Measurements from ENCODE around the gene KMT2E. TPM values are rescaled to one million over a fixed set of nuclear protein-coding genes. Genes with fewer than 3 reads are reported as not detected.

Gene KMT2E
- total RNA-seq, 1 donor from 2014 or later, result 85.6 TPM

DNA sequence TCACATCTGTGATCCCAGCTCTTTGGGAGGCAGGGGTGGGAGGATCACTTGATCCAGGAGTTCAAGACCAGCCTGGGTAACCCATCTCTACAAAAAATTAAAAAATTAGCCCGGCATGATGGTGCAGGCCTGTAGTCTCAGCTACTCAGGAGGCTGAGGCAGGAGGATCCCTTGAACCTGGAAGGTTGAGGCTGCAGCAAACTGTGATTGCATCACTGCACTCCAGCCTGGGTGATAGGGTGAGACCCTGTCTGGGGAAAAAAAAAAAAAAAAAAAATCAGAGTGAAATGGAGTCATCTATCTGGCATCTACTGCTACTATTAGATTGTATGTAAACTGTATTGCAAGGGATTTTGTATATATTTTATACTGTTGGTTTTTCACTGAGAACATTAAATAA, 59.1 kb downstream of the KMT2E start:
- no peak for DNase-seq (ENCODE audit: low read depth in 2 of 2)

DNA sequence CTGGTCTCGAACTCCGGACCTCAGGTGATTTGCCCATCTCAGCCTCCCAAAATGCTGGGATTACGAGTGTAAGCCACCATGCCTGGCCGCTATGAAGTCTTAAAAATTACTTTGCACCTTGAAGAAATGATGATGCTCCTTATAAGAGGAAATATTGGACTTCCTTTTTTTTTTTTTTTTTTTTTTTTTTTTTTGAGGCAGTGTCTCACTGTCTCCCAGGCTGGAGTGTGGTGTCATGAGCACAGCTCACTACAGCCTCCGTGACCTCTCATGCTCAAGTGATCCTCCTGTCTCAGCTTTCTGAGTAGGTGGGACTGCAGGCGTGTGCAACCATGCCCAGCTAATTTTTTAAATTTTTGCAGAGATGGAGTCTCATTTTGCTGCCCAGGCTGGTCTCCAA, 65.3 kb downstream of the KMT2E start:
- DNase-seq (ENCODE audit: low read depth in 2 of 2), result no peak

DNA sequence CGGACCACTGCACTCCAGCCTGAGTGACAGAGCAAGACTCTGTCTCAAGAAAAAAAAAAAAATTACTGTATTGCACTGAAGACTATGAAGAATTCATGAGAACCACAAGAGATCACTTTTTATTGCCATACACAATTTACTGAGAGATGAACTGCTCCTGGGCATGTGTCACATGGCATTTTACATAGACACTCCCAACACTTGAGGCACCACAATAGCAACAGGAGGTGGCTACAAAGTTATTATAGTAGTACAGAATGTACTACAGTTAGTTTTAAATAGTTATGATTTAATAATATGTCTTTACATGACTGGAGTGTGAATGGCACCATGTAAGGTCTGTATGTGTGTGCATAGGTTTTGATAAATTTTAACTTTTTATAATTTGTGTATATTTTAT, 70.6 kb downstream of the KMT2E start:
- DNase-seq (ENCODE audit: low read depth in 2 of 2), result no peak

DNA sequence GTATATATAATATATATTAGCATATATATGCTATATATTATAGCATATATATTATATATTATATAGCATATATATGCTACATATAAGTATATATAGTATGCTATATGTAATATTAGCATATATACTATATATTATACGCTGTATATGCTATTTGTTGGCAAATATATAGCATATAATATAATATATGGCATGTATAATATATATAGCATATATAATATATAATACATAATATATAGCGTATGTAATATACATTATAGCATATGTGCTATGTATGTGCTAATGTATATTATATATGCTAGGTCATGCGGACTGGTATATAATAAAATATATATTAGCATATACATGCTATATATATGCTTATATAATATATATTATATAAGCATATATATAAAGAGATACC, 72.8 kb downstream of the KMT2E start:
- no peak for DNase-seq (ENCODE audit: low read depth in 2 of 2)

DNA sequence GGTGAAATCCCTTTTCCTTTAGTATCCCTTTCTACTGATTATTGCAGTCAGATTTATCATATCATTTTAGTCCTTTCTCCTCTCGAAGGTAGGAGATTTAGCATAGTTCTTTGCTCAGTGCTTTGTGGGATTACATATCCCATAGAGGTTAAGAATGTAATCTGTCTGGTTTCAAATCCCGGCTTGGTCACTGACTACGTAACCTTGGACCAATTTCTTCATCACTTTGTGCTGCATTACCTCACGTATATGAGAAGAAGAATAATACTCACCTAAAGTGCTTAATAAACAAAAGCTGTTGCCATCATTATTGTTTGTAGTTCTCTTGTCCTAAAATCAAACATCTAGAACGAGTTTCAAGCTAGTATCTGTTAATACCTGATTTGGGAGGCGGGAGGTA, 74.0 kb downstream of the KMT2E start:
- no peak for DNase-seq (ENCODE audit: low read depth in 2 of 2)

DNA sequence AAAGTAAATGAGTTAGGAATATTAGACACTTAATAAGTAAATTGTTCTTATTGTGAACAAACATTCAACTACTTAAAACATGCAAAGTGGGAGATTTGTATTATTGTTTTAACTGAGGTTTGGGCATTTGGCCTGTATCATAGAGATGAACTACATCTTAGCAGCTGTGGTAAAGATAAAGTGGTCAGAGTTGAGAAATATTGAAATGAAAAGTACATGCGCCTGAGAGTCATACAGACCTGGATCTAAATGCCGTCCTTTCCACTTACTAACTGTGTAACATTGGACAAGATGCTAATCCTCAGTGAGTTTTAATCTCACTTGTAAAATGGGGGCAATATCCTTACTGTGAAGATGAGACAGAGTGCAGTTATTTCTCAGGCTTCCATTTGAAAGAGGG, 74.5 kb downstream of the KMT2E start:
- no peak for DNase-seq (ENCODE audit: low read depth in 2 of 2)

DNA sequence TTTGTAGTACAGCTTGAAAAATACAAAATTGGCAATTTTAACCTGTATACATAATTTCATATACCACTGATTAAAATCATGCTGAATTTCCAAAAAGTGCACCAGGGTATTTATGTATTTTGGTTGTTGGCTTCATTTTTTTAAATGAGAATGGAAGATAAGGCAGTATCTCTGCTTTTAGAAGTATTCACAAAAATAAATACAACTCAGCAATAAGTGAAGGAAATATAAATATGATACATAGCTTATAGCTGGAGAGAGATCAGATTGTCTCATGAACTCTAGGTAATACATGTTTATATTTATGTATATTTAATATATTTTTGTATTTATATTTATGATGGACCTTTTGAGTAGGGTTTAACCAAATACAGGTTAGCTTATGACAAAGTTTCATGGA, 81.0 kb downstream of the KMT2E start:
- DNase-seq (ENCODE audit: low read depth in 2 of 2), result no peak

DNA sequence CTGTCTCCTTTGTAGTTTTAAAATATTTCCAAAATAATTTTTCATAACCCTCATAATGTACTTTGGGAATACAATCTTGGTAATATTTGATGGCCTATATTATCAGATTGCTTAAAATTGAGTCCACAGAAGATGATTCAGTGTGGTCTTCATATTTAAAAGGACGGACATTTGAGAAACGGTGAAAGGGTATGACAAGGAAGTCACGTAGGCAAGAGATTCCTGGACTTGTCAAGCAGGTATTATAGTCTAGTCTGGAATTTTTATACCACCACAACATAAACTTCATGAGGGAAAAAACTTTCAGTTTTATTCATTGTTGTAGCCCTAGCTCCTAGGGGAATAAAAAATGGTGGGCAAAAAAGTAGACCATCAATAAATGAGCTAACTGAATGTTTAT, 82.3 kb downstream of the KMT2E start:
- no peak for DNase-seq (ENCODE audit: low read depth in 2 of 2)

DNA sequence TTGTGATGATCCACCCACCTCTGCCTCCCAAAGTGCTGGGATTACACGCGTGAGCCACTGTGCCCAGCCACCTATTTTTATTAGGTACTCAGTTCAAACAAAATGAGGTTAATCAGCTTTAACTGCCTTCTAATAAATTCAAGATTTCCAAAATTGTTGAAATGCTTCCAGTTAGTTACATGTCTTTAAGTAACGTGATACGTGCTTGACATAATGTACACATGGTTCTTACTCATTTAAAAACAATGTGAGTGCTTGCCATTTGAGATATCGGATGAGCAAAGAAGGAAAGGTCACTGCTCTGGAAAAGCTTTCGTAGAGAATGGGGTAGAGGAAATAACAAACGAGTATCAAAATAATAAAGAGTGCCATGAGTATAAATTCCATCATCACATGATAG, 83.6 kb downstream of the KMT2E start:
- DNase-seq (ENCODE audit: low read depth in 2 of 2), result peak; percentile 92 to 93

DNA sequence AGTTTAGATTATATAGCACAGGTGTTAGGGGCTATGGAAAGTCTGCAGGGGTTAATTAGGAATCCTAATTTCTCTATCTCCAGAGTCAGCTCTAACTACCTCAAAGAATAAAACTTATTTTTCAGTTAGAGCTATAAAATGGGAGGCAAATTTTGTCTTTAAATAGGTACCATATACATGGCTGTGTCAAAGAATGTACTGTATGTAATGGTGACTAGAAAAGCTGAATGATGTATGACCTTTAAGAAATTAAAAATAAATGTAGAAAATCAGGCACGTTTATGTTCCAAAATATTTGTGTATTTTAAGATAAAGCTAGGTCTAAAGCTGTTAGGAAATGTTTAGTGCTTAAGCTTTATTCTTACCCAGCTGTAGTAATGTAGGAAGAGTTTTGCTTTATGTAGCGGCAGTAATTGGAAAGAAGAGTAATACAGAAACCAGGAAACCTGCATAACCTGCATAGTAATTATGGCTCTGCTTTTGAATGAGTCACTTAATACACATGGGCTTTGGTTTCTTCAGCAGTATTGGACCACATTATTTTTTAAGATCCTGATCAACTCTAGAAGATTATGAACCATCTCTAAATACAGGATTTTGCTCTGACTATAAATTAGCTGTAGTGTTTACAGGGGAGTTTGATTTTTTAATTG, 85.0 kb downstream of the KMT2E start:
- peak in 1 of 2 donors; percentile 45 for DNase-seq (ENCODE audit: low read depth in 2 of 2)

DNA sequence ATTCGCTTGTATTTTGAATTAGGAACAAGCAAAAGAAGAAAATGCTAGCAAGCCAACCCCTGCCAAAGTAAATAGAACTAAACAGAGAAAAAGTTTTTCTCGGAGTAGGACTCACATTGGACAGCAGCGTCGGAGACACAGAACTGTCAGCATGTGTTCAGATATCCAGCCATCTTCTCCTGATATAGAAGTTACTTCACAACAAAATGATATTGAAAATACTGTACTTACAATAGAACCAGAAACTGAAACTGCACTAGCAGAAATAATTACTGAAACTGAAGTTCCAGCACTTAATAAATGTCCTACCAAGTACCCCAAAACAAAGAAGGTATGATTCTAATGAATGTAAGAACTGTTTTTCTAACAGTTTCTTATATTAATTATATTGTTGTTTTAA, 87.9 kb downstream of the KMT2E start:
- peak in 1 of 2 donors; percentile 20 for DNase-seq (ENCODE audit: low read depth in 2 of 2)

DNA sequence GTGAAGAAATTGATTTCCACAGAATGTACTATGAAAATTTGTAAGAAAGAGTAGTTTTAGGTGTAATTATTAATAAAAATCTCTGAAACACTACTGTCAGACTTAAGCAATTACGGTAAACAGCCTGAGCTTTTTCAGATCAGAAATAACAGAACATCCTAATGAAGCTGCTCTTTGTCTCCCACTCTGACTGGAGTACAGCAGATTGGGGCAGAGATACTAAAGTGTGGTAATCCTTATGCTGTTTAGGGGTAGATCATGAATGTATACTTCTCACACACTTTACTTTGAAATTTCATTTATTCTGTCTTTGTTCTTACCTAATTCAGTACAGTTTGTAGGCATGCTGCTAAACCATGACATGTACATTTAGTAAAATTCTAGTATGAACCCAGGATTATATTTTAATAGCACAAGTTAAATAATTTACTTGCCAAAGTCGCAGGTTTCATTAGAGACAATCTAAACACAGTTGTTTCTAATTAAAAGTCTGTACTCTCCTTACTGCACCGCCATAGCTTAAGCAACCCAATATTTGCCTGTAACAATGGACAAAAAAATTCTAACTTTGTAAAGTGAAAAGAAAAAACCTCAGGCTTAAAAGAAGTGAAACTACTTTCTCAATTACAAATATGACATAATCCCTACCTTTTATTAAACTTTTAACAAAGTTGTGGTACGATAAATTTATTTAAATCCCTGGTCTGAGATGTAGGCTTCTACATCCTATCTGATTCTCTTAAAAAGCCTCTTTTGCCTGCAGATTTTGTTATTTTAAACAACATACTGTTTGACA, 88.8 kb downstream of the KMT2E start:
- DNase-seq (ENCODE audit: low read depth in 2 of 2), result no peak

DNA sequence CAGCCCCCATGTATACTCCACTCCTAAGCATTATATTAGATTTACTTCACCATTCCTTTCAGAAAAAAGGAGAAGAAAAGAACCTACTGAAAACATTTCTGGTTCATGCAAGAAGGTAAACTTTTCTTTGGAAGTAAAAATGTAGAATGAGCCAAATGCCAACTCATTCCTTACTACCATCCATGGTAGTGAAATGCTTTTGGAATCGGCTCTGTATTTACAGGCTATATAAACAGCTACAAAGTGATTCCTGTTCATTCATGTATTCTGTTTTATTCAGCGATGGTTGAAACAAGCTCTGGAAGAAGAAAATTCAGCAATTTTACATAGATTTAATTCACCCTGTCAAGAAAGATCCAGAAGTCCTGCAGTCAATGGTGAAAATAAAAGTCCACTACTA, 91.6 kb downstream of the KMT2E start:
- DNase-seq (ENCODE audit: low read depth in 2 of 2), result no peak

DNA sequence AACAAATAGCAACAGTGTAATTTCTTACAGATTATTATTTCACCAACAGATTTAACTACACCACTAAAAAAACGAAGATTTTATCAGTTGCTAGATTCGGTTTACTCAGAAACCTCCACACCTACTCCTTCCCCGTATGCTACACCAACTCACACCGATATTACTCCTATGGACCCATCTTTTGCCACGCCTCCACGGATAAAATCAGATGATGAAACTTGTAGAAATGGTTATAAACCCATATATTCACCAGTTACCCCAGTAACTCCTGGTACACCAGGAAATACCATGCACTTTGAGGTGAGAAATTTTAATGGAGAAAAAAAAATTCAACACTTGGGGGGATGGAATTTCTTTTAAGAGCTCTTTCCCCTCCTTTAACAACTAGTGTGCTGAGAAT, 92.5 kb downstream of the KMT2E start:
- DNase-seq (ENCODE audit: low read depth in 2 of 2), result no peak

DNA sequence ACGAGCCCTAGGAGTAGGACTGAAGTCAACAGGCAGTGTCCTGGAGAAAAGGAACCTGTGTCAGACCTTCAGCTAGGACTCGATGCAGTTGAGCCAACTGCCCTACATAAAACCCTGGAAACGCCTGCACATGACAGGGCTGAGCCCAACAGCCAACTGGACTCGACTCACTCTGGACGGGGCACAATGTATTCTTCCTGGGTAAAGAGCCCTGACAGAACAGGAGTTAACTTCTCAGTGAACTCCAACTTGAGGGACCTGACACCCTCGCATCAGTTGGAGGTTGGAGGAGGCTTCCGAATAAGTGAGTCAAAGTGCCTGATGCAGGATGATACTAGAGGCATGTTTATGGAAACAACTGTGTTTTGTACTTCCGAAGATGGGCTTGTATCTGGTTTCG, 93.5 kb downstream of the KMT2E start:
- DNase-seq (ENCODE audit: low read depth in 2 of 2), result no peak

DNA sequence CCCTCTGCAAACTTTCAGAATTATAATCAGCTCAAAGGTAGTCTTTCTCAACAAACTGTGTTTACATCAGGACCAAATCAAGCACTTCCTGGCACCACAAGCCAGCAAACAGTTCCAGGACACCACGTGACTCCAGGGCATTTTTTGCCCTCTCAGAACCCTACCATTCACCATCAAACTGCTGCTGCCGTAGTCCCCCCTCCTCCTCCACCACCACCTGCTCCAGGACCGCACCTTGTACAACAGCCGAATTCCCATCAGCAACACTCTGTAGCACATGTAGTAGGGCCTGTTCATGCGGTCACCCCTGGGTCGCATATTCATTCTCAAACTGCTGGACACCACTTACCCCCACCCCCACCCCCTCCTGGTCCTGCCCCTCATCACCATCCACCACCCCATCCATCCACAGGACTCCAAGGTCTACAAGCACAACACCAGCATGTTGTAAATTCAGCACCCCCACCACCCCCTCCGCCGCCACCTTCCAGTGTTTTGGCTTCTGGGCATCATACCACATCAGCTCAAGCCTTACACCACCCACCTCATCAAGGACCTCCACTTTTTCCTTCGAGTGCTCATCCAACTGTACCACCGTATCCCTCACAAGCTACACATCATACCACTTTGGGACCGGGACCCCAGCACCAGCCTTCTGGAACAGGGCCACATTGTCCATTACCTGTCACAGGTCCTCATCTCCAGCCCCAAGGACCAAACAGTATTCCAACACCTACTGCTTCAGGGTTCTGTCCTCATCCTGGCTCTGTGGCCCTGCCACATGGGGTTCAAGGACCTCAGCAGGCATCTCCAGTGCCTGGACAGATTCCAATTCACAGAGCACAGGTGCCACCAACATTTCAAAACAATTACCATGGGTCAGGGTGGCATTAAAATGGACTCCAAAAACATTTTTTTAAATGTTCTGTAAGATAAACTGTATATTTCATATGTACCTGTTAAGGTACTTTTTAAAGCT, 98.7 kb downstream of the KMT2E start:
- no peak for DNase-seq (ENCODE audit: low read depth in 2 of 2)

DNA sequence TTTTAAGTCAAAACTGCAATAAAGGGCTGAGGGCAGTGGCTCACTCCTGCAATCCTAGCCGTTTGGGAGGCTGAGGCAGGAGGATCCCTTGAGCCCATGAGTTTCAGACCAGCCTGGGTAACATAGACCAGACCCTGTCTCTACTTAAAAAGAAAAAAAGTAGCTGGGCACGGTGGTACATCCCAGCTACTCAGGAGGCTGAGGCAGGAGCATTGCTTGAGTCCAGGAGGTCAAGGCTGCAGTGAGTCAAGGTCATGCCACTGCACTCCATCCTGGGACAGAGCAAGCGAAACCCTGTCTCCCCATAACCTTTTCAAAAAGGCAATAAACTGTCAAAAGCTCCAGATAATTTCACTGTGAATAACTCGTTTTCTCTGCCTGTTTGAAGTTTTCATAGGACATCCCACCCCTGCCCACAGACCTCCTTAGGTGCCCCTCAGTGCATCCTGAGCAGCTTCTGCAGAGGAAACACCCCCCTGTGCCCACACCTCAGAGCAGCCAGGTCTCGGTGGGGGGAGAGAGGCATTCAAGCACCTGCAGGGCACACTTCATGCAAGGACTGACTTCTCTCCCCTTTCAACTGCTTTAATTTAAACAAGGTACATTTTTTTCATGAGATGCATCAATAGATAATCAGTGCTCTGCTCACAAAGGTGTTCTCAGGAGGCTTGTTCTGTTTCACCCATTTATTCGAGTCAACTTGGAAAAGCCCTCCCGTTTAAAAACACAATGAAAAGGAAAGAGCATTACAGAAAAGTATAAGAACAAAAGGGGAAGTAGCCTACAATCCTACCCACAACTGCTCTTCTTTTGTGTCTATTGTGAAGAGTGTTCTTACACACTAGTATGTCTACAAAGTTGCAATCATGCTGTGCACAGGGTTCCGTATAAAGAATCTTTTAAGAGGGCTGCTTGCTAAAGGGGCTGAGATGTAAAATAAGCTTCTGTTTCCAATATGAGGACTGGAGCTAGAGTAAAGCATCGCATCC, 104.9 kb downstream of the KMT2E start:
- DNase-seq (ENCODE audit: low read depth in 2 of 2), result no peak

DNA sequence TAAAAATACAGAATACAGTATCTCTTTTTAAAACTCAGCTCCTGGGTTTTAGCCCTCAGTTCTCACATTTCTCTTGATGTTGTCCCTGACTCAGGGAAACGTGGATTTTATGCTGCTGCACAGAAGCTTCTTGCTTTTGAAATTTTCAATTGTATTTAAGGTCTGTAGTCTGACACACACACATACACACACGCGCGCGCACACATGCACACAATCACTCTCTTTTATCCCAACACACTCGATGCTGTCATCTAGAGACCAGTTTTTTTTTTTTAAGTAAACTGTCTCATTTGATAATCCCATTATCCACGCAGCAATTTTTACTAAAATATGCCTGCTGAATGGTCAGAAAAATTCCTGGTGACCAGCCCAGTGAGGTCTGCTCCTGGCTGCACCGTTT, 108.6 kb downstream of the KMT2E start:
- no peak for DNase-seq (ENCODE audit: low read depth in 2 of 2)

DNA sequence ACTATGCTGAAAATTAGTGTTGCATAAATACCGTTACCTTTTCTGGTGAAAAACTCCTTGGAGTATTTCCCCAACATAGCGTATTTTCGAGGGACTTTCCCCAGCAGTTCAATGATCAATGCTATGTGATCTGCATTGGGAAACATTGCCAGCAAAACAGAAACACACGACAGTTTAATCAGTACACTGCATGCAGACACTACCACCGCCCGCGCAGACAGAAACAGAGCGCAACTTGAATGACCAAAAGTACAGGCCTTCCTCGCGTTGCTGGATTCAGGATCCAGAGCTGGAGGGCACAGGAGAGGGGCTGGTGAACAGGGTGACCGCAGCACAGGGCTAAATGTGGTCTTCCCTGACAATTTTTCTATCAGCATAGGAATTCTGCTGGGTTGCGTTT, 111.7 kb downstream of the KMT2E start:
- no peak for DNase-seq (ENCODE audit: low read depth in 2 of 2)

DNA sequence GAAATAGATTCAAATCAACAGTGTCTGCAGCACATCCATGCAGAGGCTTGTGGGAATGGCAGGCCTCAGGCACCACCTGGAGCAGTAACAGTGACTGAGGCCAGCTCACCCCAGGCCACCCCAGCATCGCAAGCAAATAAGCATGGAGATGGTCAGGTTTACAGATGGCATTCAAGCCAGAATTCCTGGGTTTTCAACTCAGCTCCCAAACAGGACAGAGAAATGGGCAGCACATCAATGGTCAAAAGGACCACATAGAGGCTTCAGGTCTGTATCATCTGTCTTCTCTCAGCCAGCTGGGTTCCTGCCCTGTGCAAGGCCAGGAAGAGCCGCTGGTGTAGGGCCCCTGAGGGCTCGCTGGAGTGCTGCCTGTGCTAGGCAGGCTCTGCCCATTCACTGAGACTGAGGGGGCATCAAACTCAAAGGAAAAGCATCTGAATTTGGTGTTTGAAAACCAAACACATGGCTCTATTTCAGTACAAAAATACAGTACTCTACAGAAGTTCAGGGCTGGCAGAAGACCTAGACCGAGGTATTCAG, 112.5 kb downstream of the KMT2E start:
- DNase-seq (ENCODE audit: low read depth in 2 of 2), result no peak

DNA sequence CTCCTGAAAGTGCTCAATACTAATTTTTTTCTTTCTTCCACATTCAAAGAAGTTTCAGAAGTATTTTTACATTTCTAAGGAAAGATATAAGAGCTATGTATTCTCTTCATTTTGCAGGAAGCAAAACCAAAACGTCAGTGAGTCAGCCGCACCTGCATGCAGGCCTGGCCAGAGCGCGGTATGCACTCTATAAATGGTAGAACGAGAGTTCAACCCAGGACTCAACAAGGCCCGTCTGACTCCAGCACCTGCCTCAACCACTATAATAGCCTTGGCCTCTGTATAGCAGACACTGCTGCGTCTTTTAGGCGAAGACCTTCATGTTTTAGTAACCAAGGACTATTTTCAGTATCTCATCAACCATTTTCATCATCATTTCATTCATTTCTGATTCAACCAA, 113.2 kb downstream of the KMT2E start:
- no peak for DNase-seq (ENCODE audit: low read depth in 2 of 2)

Data from dermis microvascular lymphatic vessel endothelial cell (primary cell).